Measurements from ENCODE around the gene EFNA1. TPM values are rescaled to one million over a fixed set of nuclear protein-coding genes. Genes with fewer than 3 reads are reported as not detected.

EFNA1 gene
- total and polyA plus RNA-seq, 2 of the 13 experiments (the other 11 are each of a cell fraction or from before 2014, with no cell fraction given): 81.8 to 874 TPM

DNA sequence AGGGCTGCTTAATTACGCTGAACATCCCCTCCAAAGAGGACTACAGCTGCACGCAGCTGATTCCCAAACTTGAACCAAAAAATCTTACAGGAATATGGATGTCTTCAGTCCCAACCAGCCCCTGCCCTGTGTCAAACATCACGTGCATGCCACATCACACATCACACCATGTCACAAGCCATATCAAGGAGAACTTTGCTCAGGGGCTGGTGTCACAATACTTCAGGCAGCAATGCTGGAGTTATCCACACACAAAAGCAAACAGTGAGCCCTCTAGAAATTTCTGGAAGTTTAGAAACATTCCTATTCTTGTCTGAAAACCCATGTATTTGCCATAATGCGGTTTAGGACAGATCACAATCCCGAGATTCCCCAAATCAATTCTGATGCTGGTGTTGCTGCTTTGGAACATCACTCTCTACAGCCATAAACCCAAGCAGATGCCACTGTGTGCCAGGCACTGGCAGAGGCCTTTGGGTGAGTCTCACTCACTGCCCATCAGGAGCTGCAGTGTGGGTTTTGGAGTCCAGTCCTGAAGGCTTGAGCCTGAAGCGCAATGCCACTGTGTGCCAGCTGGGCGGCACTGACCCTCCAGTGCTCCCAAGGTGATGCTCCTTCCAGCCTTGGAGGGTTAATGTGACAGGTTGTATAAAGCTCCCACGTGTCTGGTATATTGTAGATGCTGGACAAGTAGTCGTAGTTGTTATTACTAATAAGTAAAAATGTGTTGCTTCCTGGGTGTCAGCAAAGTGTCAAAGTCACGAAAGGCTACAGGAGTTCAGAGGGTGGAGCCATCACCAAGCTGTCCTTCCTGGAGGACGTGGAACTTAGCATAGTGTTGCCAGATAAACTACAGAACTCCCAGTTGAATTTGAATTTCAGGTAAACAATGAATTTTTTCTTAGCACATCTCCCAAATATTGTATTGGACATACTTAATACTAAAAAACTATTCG is 20.1 kb upstream of the EFNA1 start (continued):
- TF ChIP-seq, protein P1, sequence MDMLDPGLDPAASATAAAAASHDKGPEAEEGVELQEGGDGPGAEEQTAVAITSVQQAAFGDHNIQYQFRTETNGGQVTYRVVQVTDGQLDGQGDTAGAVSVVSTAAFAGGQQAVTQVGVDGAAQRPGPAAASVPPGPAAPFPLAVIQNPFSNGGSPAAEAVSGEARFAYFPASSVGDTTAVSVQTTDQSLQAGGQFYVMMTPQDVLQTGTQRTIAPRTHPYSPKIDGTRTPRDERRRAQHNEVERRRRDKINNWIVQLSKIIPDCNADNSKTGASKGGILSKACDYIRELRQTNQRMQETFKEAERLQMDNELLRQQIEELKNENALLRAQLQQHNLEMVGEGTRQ (IDR thresholded peaks at IDR 0.05; ENCODE audit: low read depth, low read length): peak; percentile 46
- TF ChIP-seq, protein P1 (CRISPR knock-in tag; IDR thresholded peaks at IDR 0.05; ENCODE audit: borderline replicate concordance): peak; percentile 64; the same call in 1 of the 2 replicates
- TF ChIP-seq, protein P2, sequence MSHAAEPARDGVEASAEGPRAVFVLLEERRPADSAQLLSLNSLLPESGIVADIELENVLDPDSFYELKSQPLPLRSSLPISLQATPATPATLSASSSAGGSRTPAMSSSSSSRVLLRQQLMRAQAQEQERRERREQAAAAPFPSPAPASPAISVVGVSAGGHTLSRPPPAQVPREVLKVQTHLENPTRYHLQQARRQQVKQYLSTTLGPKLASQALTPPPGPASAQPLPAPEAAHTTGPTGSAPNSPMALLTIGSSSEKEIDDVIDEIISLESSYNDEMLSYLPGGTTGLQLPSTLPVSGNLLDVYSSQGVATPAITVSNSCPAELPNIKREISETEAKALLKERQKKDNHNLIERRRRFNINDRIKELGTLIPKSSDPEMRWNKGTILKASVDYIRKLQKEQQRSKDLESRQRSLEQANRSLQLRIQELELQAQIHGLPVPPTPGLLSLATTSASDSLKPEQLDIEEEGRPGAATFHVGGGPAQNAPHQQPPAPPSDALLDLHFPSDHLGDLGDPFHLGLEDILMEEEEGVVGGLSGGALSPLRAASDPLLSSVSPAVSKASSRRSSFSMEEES (CRISPR knock-in tag; IDR thresholded peaks at IDR 0.05): peak; percentile 95
- no peak for TF ChIP-seq ONECUT2 (CRISPR knock-in tag; IDR thresholded peaks at IDR 0.05)
- no peak for TF ChIP-seq ZNF382 (CRISPR knock-in tag; IDR thresholded peaks at IDR 0.05; ENCODE audit: borderline replicate concordance)
- TF ChIP-seq, protein P3, sequence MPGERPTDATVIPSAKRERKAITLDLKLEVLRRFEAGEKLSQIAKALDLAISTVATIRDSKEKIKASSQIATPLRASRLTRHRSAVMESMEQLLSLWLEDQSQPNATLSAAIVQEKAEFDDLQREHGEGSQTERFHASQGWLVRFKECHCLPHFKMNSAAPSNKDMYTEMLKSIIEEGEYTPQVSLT (CRISPR knock-in tag; IDR thresholded peaks at IDR 0.05; ENCODE audit: borderline replicate concordance, low read depth): no peak
- TF ChIP-seq ZNF777 (CRISPR knock-in tag; IDR thresholded peaks at IDR 0.05): no peak
- no peak for TF ChIP-seq SMYD3 (CRISPR knock-in tag; IDR thresholded peaks at IDR 0.05)
- 0 out of 2 replicates have a peak, but pooled peaks have one; percentile 47 for TF ChIP-seq ZBTB21 (CRISPR knock-in tag; IDR thresholded peaks at IDR 0.05)
- 0 out of 2 replicates have a peak, but pooled peaks have one; percentile 33 for TF ChIP-seq ZMYM2 (CRISPR knock-in tag; IDR thresholded peaks at IDR 0.05)
- TF ChIP-seq, protein P4, sequence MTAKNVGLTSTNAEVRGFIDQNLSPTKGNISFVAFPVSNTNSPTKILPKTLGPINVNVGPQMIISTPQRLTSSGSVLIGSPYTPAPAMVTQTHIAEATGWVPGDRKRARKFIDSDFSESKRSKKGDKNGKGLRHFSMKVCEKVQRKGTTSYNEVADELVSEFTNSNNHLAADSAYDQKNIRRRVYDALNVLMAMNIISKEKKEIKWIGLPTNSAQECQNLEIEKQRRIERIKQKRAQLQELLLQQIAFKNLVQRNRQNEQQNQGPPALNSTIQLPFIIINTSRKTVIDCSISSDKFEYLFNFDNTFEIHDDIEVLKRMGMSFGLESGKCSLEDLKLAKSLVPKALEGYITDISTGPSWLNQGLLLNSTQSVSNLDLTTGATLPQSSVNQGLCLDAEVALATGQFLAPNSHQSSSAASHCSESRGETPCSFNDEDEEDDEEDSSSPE (CRISPR knock-in tag; IDR thresholded peaks at IDR 0.05): peak; percentile 73; the same call in 1 of the 2 replicates
- TF ChIP-seq ZNF713 (CRISPR knock-in tag; IDR thresholded peaks at IDR 0.05): no peak
- 0 out of 2 replicates have a peak, but pooled peaks have one; percentile 36 for TF ChIP-seq TRIM24 (CRISPR knock-in tag; IDR thresholded peaks at IDR 0.05)
- TF ChIP-seq MEF2D (CRISPR knock-in tag; IDR thresholded peaks at IDR 0.05): no peak; the same call in 1 of the 2 replicates
- TF ChIP-seq MED1 (CRISPR knock-in tag; IDR thresholded peaks at IDR 0.05): peak; percentile 89
- peak; percentile 34; the same call in 1 of the 2 replicates for TF ChIP-seq KMT2A (CRISPR knock-in tag; IDR thresholded peaks at IDR 0.05)
- peak; percentile 67 for TF ChIP-seq ZNF605 (CRISPR knock-in tag; IDR thresholded peaks at IDR 0.05)
- TF ChIP-seq, protein P5, sequence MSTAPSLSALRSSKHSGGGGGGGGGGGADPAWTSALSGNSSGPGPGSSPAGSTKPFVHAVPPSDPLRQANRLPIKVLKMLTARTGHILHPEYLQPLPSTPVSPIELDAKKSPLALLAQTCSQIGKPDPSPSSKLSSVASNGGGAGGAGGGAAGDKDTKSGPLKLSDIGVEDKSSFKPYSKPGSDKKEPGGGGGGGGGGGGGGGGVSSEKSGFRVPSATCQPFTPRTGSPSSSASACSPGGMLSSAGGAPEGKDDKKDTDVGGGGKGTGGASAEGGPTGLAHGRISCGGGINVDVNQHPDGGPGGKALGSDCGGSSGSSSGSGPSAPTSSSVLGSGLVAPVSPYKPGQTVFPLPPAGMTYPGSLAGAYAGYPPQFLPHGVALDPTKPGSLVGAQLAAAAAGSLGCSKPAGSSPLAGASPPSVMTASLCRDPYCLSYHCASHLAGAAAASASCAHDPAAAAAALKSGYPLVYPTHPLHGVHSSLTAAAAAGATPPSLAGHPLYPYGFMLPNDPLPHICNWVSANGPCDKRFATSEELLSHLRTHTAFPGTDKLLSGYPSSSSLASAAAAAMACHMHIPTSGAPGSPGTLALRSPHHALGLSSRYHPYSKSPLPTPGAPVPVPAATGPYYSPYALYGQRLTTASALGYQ (CRISPR knock-in tag; IDR thresholded peaks at IDR 0.05): 0 out of 2 replicates have a peak, but pooled peaks have one; percentile 32
- TF ChIP-seq TCF12 (IDR thresholded peaks at IDR 0.05): no peak
- no peak for TF ChIP-seq TCF12 (CRISPR knock-in tag; IDR thresholded peaks at IDR 0.05)
- peak; percentile 82 for TF ChIP-seq GATAD2A (CRISPR knock-in tag; IDR thresholded peaks at IDR 0.05)
- TF ChIP-seq RARG (CRISPR knock-in tag; IDR thresholded peaks at IDR 0.05; ENCODE audit: low read depth): no peak
- no peak for TF ChIP-seq ELF3 (CRISPR knock-in tag; IDR thresholded peaks at IDR 0.05)
- TF ChIP-seq SIN3A (IDR thresholded peaks at IDR 0.05; ENCODE audit: borderline replicate concordance, low read depth, low read length): no peak

Measured in HepG2 (cell line).